ENCODE measurements around the gene TSPAN10.
A peak's percentile ranks its signal among the peaks of the same experiment; 100 is the strongest.
"Not testable (repeated sequence)": the region's sequence is repeated elsewhere in the genome, so short reads cannot be mapped to it uniquely, and the experiment has no call there.

Gene TSPAN10

GRCh38 chr17:81667754-81668153 is 30.8 kb downstream of the TSPAN10 start:
- H3K4me3 ChIP-seq (ENCODE audit: low read length): peak overlapping the region; percentile 10
- no peak for DNase-seq (ENCODE audit: low read depth)
- TF ChIP-seq, protein P1, sequence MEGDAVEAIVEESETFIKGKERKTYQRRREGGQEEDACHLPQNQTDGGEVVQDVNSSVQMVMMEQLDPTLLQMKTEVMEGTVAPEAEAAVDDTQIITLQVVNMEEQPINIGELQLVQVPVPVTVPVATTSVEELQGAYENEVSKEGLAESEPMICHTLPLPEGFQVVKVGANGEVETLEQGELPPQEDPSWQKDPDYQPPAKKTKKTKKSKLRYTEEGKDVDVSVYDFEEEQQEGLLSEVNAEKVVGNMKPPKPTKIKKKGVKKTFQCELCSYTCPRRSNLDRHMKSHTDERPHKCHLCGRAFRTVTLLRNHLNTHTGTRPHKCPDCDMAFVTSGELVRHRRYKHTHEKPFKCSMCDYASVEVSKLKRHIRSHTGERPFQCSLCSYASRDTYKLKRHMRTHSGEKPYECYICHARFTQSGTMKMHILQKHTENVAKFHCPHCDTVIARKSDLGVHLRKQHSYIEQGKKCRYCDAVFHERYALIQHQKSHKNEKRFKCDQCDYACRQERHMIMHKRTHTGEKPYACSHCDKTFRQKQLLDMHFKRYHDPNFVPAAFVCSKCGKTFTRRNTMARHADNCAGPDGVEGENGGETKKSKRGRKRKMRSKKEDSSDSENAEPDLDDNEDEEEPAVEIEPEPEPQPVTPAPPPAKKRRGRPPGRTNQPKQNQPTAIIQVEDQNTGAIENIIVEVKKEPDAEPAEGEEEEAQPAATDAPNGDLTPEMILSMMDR (conservative IDR thresholded peaks at IDR 0.05; ENCODE audit: low read depth, low read length): no peak

GRCh38 chr17:81672504-81672903 is 35.5 kb downstream of the TSPAN10 start:
- DNase-seq (ENCODE audit: low read depth): no peak
- TF ChIP-seq, protein P1 (conservative IDR thresholded peaks at IDR 0.05; ENCODE audit: low read depth, low read length): no peak
- H3K4me3 ChIP-seq (ENCODE audit: low read length): no peak overlapping the region

DNA sequence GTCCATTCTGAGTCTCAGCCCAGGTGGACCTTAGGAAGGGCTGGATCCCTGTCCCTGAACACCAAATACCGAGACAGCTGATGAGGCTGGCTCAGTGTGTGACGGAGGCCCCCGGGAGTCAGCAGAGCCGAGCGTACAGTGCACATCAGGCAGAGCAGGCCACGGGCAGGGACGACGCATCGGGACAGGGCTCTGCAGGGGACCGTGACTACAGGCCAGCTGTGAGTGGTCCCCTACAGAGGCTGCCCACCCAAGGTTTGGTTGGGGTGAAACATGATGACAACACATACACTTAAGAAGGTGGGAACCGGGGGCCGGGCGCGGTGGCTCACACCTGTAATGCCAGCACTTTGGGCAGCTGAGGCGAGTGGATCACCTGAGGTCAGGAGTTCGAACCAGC is 36.0 kb downstream of the TSPAN10 start:
- TF ChIP-seq, protein P1 (conservative IDR thresholded peaks at IDR 0.05; ENCODE audit: low read depth, low read length): no peak
- H3K4me3 ChIP-seq (ENCODE audit: low read length): no peak overlapping the region
- no peak for DNase-seq (ENCODE audit: low read depth)

GRCh38 chr17:81673561-81674258 is 36.7 kb downstream of the TSPAN10 start:
- no peak for DNase-seq (ENCODE audit: low read depth)
- no peak overlapping the region for H3K4me3 ChIP-seq (ENCODE audit: low read length)
- TF ChIP-seq, protein P1 (conservative IDR thresholded peaks at IDR 0.05; ENCODE audit: low read depth, low read length): no peak

DNA sequence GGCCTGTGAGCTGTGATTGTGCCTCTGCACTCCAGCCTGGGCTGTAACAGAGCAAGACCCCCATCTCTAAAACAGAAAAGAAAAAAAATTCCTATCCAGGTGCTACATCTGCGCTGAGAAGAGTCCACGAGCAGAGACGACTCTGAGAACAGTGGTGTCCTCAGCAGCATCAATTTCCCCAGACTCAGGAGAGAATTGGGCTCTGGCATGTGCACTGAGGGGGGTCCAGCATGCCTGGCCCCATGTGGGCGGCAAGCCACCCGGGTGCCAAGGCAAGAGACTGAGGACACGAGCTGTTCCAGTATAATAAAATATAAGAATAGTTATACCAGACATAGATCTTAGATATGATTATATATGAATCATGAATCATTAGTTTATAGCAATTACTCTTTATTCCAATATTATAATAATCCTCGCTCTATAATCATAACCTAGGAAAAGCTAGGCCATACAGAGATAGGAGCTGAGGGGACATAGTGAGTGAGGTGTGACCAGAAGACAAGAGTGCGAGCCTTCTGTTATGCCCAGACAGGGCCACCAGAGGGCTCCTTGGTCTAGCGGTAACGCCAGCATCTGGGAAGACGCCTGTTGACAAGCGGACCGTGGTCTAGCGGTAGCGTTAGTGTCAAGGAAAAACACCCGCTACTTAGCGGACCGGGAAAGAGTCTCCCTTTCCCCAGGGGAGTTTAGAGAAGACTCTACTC is 38.7 kb downstream of the TSPAN10 start:
- not testable (repeated sequence) for H3K4me3 ChIP-seq (ENCODE audit: low read length); DNase-seq (ENCODE audit: low read depth)
- TF ChIP-seq, protein P1 (conservative IDR thresholded peaks at IDR 0.05; ENCODE audit: low read depth, low read length): peak; percentile 47

- TF ChIP-seq, protein P1 (conservative IDR thresholded peaks at IDR 0.05; ENCODE audit: low read depth, low read length): no peak
- no peak for DNase-seq (ENCODE audit: low read depth)
- no peak overlapping the region for H3K4me3 ChIP-seq (ENCODE audit: low read length)
Observed at GRCh38 chr17:81676906-81677305, 39.9 kb downstream of the TSPAN10 start.

- TF ChIP-seq, protein P1 (conservative IDR thresholded peaks at IDR 0.05; ENCODE audit: low read depth, low read length): no peak
- DNase-seq (ENCODE audit: low read depth): no peak
- no peak overlapping the region for H3K4me3 ChIP-seq (ENCODE audit: low read length)
Observed at GRCh38 chr17:81680150-81680549, 43.2 kb downstream of the TSPAN10 start.
